ENCODE data around the gene PTPRN2.

DNA sequence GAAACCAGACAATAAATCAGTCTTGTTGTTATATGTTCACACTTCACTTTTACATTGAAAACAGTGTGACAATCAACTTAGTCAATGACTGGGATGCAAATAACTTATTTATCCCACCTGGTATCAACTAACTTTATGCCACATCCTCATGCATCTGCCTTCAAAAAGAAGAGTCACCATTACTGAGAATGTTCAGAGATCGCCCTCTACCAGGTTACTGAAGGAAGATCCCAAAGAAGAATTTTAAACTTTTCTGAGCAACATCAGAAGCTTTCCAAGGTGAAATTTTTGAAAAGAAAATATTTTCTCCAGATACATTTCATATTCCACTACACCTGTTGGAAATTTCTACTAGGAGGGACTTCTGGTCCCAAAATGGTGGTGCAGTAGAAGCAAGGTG is 359.5 kb downstream of the PTPRN2 start:
- no peak for TF ChIP-seq CTCF (conservative IDR thresholded peaks at IDR 0.05)
- no peak for TF ChIP-seq EZH2 (IDR thresholded peaks at IDR 0.05; ENCODE audit: low read depth)

All from PC-9 (cell line).